H1 (cell line): ENCODE results near the gene RAMP3.

Source experiments
- CTCF ChIP-seq, 3 experiments: IDR thresholded peaks; 1 replicate in 2 of 3; 2 replicates in 1 of 3; pipeline versions ENCODE4 v1.5.1 to v1.6.1; 2011; ENCODE audit warnings: low read length in 3 of 3, mild to moderate bottlenecking in 3 of 3, inconsistent platforms in 2 of 3, low read depth in 1 of 3, moderate library complexity in 1 of 3; ENCODE audit not compliant: insufficient read depth in 1 of 3; ENCODE audit errors: control extremely low read depth in 1 of 3
- KDM1A ChIP-seq: fragments of 200-600, 300-600 bp; sonication (generic); IDR thresholded peaks from 2 replicates; pipeline ENCODE4 v1.7.1; 2016; ENCODE audit warnings: mild to moderate bottlenecking, low read length, borderline replicate concordance
- NANOG ChIP-seq: IDR thresholded peaks from 2 replicates; pipeline ENCODE4 v1.6.1; 2011; ENCODE audit warnings: low read length, low read depth, mild to moderate bottlenecking, inconsistent platforms; ENCODE audit not compliant: insufficient read depth, poor library complexity, severe bottlenecking
- POLR2AphosphoS5 ChIP-seq: IDR thresholded peaks from 2 replicates; pipeline ENCODE4 v1.6.1; 2011; ENCODE audit warnings: low read depth, low read length
- SIN3A ChIP-seq, 2 experiments: IDR thresholded peaks in 1 of 2; conservative IDR thresholded peaks in 1 of 2; 2 replicates each; pipeline ENCODE4 v1.6.1; 2011 to 2012; ENCODE audit warnings: low read length in 2 of 2, improper control_type of control experiment in 1 of 2, low read depth in 1 of 2, mild to moderate bottlenecking in 1 of 2

GRCh38 chr7:45191396-45191795, 33.8 kb downstream of the RAMP3 start:
- TF ChIP-seq SIN3A (conservative IDR thresholded peaks at IDR 0.05 in 1 of 2, IDR thresholded peaks at IDR 0.05 in 1 of 2; ENCODE audit: low read depth in 1 of 2, low read length in 2 of 2) (no peak), NANOG (no peak), KDM1A (no peak), CTCF (IDR thresholded peaks at IDR 0.05; ENCODE audit: control extremely low read depth in 1 of 3, insufficient read depth in 1 of 3, low read depth in 1 of 3, low read length in 3 of 3) (no peak), POLR2AphosphoS5 (no peak)
